ENCODE measurements around the gene KCNA1. TPM values are rescaled to one million over a fixed set of nuclear protein-coding genes. Genes with fewer than 3 reads are reported as not detected.
A peak's percentile ranks its signal among the peaks of the same experiment; 100 is the strongest.

Gene KCNA1
- total RNA-seq, 1 donor, result 0.18 TPM

DNA sequence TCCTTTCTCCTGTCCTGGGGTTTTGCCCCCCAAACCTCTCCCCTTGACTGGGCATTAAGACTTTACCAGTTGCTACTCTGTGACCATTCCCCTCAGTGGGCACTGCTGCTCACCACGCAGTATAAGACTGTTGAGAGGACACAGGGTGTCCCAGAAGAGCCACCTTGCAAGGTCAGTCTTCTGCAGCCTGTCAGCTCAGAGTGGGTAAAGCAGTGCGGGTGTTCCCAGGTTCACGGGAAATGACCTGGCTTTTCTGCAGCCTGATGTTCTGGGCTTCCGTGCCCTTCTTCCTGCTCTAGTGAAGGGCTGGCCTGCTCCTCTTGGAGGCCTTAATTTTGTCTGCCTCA lies 34.2 kb downstream of the KCNA1 start:
- TF ChIP-seq, protein P1, sequence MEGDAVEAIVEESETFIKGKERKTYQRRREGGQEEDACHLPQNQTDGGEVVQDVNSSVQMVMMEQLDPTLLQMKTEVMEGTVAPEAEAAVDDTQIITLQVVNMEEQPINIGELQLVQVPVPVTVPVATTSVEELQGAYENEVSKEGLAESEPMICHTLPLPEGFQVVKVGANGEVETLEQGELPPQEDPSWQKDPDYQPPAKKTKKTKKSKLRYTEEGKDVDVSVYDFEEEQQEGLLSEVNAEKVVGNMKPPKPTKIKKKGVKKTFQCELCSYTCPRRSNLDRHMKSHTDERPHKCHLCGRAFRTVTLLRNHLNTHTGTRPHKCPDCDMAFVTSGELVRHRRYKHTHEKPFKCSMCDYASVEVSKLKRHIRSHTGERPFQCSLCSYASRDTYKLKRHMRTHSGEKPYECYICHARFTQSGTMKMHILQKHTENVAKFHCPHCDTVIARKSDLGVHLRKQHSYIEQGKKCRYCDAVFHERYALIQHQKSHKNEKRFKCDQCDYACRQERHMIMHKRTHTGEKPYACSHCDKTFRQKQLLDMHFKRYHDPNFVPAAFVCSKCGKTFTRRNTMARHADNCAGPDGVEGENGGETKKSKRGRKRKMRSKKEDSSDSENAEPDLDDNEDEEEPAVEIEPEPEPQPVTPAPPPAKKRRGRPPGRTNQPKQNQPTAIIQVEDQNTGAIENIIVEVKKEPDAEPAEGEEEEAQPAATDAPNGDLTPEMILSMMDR (IDR thresholded peaks at IDR 0.05; ENCODE audit: insufficient read depth, low read length), result no peak
- DNase-seq (ENCODE audit: low read depth), result no peak
- H3K4me3 ChIP-seq (ENCODE audit: low read depth, low read length), result no peak overlapping the region

DNA sequence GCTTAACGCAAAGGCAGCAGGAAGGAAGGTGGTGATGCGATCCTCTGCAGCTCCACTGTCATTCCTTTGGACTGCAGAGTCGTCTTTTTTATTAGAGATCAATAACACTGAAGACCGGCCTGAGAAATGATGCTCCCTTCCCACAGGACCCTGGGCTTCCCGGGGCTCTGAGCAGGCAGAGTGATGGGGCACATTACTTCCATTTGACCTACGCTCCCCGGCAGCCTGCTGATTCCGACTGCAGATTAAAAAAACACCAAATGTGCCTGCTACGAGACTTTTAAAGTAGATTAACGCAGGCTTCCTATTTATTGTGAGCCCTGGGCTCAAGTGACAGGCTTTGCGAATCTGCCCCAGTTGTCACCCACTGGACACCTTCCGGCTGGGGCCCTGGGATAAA lies 37.5 kb downstream of the KCNA1 start:
- TF ChIP-seq, protein P1 (IDR thresholded peaks at IDR 0.05; ENCODE audit: insufficient read depth, low read length), result no peak
- no peak for DNase-seq (ENCODE audit: low read depth)
- H3K4me3 ChIP-seq (ENCODE audit: low read depth, low read length), result no peak overlapping the region

DNA sequence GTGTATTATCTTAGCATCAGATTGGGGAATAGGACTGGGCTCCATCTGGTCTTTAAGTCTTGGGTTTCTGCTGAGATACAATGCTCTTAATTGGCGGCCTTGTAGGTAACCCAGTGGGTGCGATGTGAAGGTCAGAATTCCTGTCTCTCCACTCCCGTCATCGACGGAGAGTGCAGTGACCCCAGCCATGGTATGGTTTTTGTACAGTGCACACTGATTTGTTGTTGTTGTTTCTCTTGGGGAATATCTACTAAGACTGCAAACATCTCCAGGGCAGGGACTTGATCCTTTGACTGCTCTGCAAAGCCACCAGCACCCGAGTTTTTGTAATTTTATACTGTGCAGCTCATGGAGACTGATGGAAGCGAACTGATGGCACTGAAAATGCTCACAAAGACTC lies 41.4 kb downstream of the KCNA1 start:
- no peak overlapping the region for H3K4me3 ChIP-seq (ENCODE audit: low read depth, low read length)
- DNase-seq (ENCODE audit: low read depth), result no peak
- TF ChIP-seq, protein P1 (IDR thresholded peaks at IDR 0.05; ENCODE audit: insufficient read depth, low read length), result no peak

DNA sequence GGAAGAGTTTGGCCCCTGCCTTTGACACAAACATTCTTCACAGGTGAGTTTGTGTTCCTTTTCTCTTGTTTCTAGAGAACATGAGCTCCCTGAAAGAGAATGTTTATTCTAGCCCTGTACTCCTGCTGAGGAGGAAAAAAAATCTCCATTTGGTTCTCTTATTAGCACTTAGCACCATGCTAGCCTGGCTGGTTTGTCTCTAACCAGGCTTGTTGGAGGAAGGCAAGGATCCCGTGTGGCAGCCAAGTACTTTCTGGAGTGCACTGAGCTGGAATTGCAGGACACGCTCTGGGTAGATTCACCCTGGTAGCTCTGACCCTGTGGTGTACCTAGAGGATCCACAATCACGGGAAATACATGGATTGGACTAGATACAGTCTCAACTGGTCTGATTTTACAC lies 41.9 kb downstream of the KCNA1 start:
- TF ChIP-seq, protein P1 (IDR thresholded peaks at IDR 0.05; ENCODE audit: insufficient read depth, low read length), result no peak
- no peak for DNase-seq (ENCODE audit: low read depth)
- no peak overlapping the region for H3K4me3 ChIP-seq (ENCODE audit: low read depth, low read length)

DNA sequence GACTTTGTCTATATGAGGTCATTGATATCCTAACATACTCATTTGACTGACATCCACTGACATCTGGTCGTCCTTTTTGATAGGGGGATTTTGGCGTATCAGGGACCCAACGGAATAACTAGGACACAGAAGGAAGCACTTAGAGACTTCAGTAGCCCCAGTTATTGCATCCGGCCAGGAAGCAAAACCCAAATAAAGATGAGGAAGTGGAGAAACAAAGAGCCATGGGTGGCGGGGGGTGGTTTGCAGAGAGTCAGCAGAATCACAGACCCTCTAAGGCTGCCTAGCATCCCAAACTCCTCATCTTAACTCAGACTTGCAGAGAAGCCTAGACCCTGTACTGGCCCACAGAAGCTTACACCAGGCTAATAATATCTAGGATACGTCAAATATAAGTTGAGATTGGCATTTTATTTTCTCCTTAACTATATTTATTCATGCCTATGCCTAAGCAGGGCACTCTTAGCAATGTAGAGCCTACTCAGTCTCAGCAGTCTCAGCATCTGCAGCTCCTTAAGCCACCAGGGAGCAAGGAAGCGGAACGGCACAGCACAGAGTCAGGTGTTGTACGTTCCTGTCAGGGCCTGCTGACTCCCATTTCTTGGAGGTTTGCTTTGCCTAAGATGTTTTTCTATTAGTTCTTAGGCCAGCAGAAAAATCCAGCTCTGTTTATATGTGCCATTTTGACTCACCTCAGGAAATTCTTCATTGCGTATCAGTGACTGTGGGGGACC lies 45.1 kb downstream of the KCNA1 start:
- H3K4me3 ChIP-seq (ENCODE audit: low read depth, low read length), result no peak overlapping the region
- TF ChIP-seq, protein P1 (IDR thresholded peaks at IDR 0.05; ENCODE audit: insufficient read depth, low read length), result no peak

DNA sequence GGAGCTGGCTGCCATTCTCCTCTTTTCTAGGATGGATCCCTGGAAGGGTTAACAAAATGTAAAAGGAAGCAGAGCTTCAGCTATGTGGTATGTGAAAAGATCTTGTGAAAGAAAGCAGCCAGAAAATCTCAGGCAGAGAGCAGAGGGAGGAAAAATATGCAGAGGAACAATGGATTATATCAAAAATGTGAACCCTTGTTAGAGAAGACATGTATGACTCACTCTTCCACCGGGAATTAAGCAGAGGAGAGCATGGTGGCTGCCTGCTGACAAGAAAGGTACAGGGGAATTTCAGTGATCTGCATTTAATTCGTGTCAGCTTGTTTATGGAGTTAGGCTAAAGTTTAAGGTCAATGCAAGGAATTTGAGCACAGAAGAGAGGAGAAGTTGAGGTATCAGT lies 46.3 kb downstream of the KCNA1 start:
- DNase-seq (ENCODE audit: low read depth), result peak; percentile 77
- TF ChIP-seq, protein P1 (IDR thresholded peaks at IDR 0.05; ENCODE audit: insufficient read depth, low read length), result no peak
- no peak overlapping the region for H3K4me3 ChIP-seq (ENCODE audit: low read depth, low read length)

More for the DNA sequence above, 45.1 kb downstream of the KCNA1 start:
- no peak for DNase-seq (ENCODE audit: low read depth)

DNA sequence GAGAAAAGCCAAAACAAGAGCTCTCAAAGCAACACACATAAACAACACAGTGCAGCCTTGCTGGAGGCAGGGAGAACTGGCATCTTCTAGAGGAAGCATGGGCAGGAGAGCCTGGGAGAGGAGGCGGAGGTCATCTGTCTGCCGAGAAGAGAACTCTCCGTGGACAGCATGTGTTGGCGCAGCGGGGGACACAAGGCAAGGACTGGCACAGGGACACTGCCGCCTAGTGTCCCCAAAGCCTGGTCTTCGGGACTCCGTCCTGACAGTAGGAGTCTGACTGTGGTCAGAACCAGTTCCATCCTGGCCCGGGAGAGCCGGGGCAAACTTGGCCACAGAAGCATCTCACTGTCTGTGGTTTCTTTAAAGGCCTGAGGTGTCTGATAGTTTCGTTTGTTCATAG lies 47.3 kb downstream of the KCNA1 start:
- DNase-seq (ENCODE audit: low read depth), result no peak
- H3K4me3 ChIP-seq (ENCODE audit: low read depth, low read length), result no peak overlapping the region
- TF ChIP-seq, protein P1 (IDR thresholded peaks at IDR 0.05; ENCODE audit: insufficient read depth, low read length), result no peak
